Inflammatory macrophage treated with lipopolysaccharide for 4 hours (primary cell): Measurements from ENCODE around the gene TTC31.
A peak's percentile ranks its signal among the peaks of the same experiment; 100 is the strongest.
"Not testable (repeated sequence)": the region's sequence is repeated elsewhere in the genome, so short reads cannot be mapped to it uniquely, and the experiment has no call there.

ENCODE experiments used
- DNase-seq: peaks from one replicate; pipeline ENCODE4 v3.0.0-alpha.2; 2020

Gene TTC31

GRCh38 chr2:74457549-74458131 lies 25.2 kb upstream of the TTC31 start:
- no peak for DNase-seq

- peak; percentile 100 for DNase-seq
Measured at GRCh38 chr2:74458132-74458937, 24.5 kb upstream of the TTC31 start, which contains the start of gene WBP1. Gene WBP1, plus strand, starts transcription at chr2:74458438. Its CDS starts 165 bp downstream, at chr2:74458603.

GRCh38 chr2:74458938-74459363 lies 23.9 kb upstream of the TTC31 start:
- no peak for DNase-seq

GRCh38 chr2:74459503-74460118 lies 23.3 kb upstream of the TTC31 start:
- DNase-seq: not testable (repeated sequence)

GRCh38 chr2:74460187-74460586 lies 22.7 kb upstream of the TTC31 start:
- not testable (repeated sequence) for DNase-seq

- no peak for DNase-seq
Measured at GRCh38 chr2:74461187-74462053, 21.5 kb upstream of the TTC31 start.

GRCh38 chr2:74462054-74462785 lies 20.7 kb upstream of the TTC31 start:
- no peak for DNase-seq

- no peak for DNase-seq
Measured at GRCh38 chr2:74462786-74463105, 20.1 kb upstream of the TTC31 start.

- DNase-seq: no peak
Measured at GRCh38 chr2:74464406-74464805, 18.5 kb upstream of the TTC31 start.

- not testable (repeated sequence) for DNase-seq
Measured at GRCh38 chr2:74470742-74471141, 12.1 kb upstream of the TTC31 start.

GRCh38 chr2:74471332-74472065 lies 11.4 kb upstream of the TTC31 start:
- no peak for DNase-seq

- DNase-seq: peak; percentile 93
Measured at GRCh38 chr2:74472086-74472944, 10.6 kb upstream of the TTC31 start, which contains the start of gene MRPL53. Gene MRPL53, minus strand, starts transcription at chr2:74472680. Its CDS starts 20 bp downstream, at chr2:74472660.

- DNase-seq: no peak
Measured at GRCh38 chr2:74472945-74473258, 10.0 kb upstream of the TTC31 start.

GRCh38 chr2:74474481-74474880 lies 8.4 kb upstream of the TTC31 start:
- DNase-seq: no peak

GRCh38 chr2:74474899-74475298 lies 8.0 kb upstream of the TTC31 start:
- DNase-seq: no peak

GRCh38 chr2:74481431-74481830 lies 1.4 kb upstream of the TTC31 start:
- peak; percentile 82 for DNase-seq

GRCh38 chr2:74481961-74482800 lies 700 bp upstream of the TTC31 start:
- DNase-seq: peak; percentile 44

GRCh38 chr2:74483675-74484164 lies 839 bp downstream of the TTC31 start:
- DNase-seq: not testable (repeated sequence)

- no peak for DNase-seq
Measured at GRCh38 chr2:74486141-74486540, 3.3 kb downstream of the TTC31 start.
